Measurements from ENCODE around the gene FASTK.

The FASTK gene

GRCh38 chr7:151065516-151065915 is 15.1 kb downstream of the FASTK start:
- Mint-ChIP-seq H3K9me3 (no peaks in the 10 kb centered on the region), H3K27ac (no peak overlapping the region), H3K4me3 (no peak overlapping the region), H3K27me3 (no peaks in the 10 kb centered on the region), H3K4me1 (ENCODE audit: low read depth) (peaks cover 16% of the 10 kb centered on the region), H3K36me3 (ENCODE audit: low read depth) (peaks cover 95% of the 10 kb centered on the region)
- intact Hi-C loops (cut with micrococcal nuclease) = no loop called here

DNA sequence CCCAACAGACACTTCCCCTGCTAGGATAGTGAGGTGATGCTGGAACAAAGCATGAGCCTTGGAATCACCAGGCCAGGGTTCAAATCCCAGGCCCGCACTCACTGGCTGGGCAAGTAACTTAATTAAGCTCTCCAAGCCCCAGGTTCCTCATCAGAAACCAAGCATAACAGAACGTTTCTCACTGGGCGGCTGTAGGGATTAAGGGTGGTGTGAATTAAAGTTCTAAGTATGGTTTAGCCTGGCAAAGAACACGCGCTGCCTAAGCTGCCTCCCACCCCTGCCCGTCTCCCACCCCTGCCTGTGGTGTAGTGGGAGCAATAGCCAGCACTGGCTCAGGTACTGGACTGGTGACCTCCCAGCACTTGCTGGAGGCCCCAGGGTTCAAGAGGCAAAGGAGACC is 15.6 kb downstream of the FASTK start:
- intact Hi-C loops (cut with micrococcal nuclease) = no loop called here
- Mint-ChIP-seq H3K4me1 (ENCODE audit: low read depth) (peaks cover 22% of the 10 kb centered on the region), H3K36me3 (ENCODE audit: low read depth) (peaks cover 93% of the 10 kb centered on the region), H3K9me3 (no peaks in the 10 kb centered on the region), H3K27ac (no peak overlapping the region), H3K27me3 (no peaks in the 10 kb centered on the region), H3K4me3 (no peak overlapping the region)

DNA sequence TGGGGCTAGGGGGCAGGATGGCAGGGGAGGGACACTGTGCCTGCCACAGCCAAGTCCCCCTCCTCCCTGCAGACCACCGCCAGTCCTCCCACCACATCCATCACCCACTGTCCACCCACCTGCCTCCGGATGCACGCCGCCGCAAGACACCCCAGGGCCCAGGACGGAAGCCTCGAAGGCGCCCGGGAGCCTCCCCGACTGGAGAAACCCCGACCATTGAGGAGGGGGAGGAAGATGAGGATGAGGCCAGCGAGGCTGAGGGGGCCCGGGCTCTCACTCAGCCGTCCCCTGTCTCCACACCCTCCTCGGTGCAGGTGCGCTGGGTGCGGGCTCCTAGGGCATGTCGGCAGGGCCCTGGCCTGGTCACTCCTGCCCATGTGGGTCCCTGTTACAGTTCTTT is 16.2 kb downstream of the FASTK start:
- Mint-ChIP-seq H3K9me3 (no peaks in the 10 kb centered on the region), H3K27me3 (no peaks in the 10 kb centered on the region), H3K4me1 (ENCODE audit: low read depth) (peaks cover 24% of the 10 kb centered on the region), H3K27ac (no peak overlapping the region), H3K36me3 (ENCODE audit: low read depth) (peaks cover 93% of the 10 kb centered on the region), H3K4me3 (no peak overlapping the region)
- intact Hi-C loops (cut with micrococcal nuclease) = no loop called here

DNA sequence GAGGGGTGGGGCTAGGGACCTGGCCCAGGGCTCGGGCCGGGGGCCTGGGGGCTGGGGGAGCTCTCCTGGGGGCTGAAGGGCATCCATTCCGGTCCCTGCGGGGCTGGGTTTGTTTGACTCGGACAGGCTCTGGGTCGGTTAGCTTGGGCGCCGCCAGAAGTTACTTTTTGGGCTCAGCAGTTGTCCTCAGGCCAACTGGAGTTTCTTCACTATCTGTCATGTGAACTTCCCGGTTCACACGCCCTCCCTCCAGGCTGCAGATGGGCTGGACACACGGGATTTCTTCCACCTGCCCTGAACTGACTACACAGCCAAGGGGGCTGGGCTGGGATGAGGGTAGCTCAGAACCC is 17.4 kb downstream of the FASTK start:
- H3K27me3 Mint-ChIP-seq = no peaks in the 10 kb centered on the region
- peaks cover 84% of the 10 kb centered on the region for H3K36me3 Mint-ChIP-seq (ENCODE audit: low read depth)
- peaks cover 36% of the 10 kb centered on the region for H3K4me1 Mint-ChIP-seq (ENCODE audit: low read depth)
- intact Hi-C loops (cut with micrococcal nuclease) = no loop called here
- no peaks in the 10 kb centered on the region for H3K9me3 Mint-ChIP-seq
- no peak overlapping the region for H3K27ac Mint-ChIP-seq
- no peak overlapping the region for H3K4me3 Mint-ChIP-seq

DNA sequence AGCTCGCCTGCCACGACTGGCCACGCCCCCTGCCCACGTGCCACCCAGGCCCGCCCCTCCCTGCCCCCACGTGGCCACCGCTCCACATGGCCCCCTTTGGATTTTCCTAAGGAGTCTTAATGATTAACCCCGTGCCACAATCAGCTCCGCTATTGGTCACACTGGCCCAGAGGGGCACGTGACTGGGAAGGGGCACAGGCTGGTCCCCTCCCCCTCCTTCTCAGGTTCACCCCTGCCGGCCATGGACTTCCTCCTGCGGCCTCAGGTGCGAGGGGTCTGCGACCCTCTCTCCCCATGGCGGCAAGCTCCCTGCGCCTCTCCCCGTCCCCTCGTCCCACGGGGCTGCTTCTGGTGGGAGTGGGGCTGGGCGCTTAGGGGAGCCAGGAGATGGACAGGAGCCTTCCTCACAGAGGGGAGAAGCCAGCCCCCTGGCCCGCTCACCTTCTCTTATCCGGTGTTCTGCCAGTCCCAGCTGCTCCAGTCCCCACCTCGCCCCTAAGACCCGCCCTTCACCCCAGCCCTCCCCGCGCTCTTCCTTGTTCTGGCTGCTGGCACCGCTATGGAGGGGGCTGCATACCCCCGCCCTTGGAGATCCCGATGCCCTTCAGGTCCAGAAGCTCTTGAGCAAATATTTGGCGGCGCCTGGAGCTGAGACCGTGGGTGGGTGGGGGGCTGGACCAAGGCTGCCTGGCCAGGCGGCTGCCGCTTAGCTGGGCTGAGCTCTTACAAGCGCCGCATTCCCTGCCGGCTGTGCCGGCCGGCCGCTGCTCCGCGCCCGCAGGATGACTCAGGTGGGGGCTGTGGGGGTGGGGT is 18.0 kb downstream of the FASTK start:
- intact Hi-C loops (cut with micrococcal nuclease) = no loop called here
- Mint-ChIP-seq H3K27ac (no peak overlapping the region), H3K27me3 (no peaks in the 10 kb centered on the region), H3K9me3 (no peaks in the 10 kb centered on the region), H3K4me3 (no peak overlapping the region), H3K36me3 (ENCODE audit: low read depth) (peaks cover 79% of the 10 kb centered on the region), H3K4me1 (ENCODE audit: low read depth) (peaks cover 37% of the 10 kb centered on the region)

GRCh38 chr7:151062111-151062398 is 18.6 kb downstream of the FASTK start:
- Mint-ChIP-seq H3K36me3 (ENCODE audit: low read depth) (peaks cover 79% of the 10 kb centered on the region), H3K9me3 (no peaks in the 10 kb centered on the region), H3K27ac (peak overlapping the region; percentile 92), H3K27me3 (no peaks in the 10 kb centered on the region), H3K4me1 (ENCODE audit: low read depth) (peaks cover 42% of the 10 kb centered on the region), H3K4me3 (no peak overlapping the region)
- intact Hi-C loops (cut with micrococcal nuclease) = no loop called here

DNA sequence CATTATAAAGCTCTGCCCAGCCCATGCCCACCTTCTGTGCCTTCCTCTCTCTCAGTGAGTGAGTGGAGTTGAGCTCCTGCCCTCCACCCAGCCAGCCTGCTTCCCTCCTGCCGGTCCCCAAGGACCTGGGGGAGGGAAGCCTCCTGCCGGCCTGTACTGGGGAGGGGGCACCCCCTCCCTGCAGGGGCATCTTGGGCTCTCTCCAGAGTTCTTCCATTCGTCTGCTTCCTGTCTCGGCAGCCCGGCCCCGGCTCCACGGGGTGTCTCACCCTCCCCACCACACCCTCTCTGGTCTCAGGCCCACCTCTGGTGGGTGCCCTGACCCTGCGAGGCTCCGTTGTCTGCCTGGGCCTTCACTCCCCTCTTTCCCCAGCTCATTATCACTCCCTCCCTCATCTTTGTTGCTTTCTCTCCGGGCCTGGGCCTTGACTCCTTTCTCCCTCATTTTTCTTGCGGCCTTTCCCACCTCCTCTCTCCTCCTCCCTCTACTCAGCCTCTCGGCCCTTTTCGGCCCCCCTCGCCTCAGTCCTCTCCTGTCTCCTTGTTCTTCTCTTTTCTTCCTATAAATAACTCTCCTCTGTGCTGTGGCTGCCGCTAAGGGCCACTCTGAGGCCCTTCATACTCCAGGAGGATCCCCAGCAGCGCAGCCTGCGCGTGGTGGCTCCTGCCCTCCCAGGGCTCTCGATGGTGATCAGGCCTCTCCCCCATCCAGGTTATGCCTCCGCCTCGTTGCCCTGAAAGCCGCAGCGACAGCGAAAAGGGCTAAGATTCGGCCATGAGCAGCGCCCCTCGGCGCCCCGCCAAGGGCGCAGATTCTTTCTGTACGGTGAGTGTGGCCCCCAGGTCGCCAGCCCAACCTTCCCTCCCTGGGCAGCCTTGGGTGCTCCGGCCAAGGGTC is 19.1 kb downstream of the FASTK start:
- Mint-ChIP-seq H3K9me3 (no peaks in the 10 kb centered on the region), H3K27ac (peak overlapping the region; percentile 92), H3K27me3 (no peaks in the 10 kb centered on the region), H3K4me3 (peak overlapping the region; percentile 91), H3K4me1 (ENCODE audit: low read depth) (peaks cover 48% of the 10 kb centered on the region), H3K36me3 (ENCODE audit: low read depth) (peaks cover 74% of the 10 kb centered on the region)
- intact Hi-C loops (cut with micrococcal nuclease) = no loop called here

GRCh38 chr7:151060416-151061212 is 20.0 kb downstream of the FASTK start:
- Mint-ChIP-seq H3K4me1 (ENCODE audit: low read depth) (peaks cover 52% of the 10 kb centered on the region), H3K27ac (peak overlapping the region; percentile 92)

GRCh38 chr7:151060113-151060415 is 20.5 kb downstream of the FASTK start:
- Mint-ChIP-seq H3K4me1 (ENCODE audit: low read depth) (peaks cover 52% of the 10 kb centered on the region), H3K4me3 (peak overlapping the region; percentile 91), H3K27ac (peak overlapping the region; percentile 92), H3K9me3 (no peaks in the 10 kb centered on the region), H3K36me3 (ENCODE audit: low read depth) (peaks cover 68% of the 10 kb centered on the region), H3K27me3 (no peaks in the 10 kb centered on the region)
- intact Hi-C loops (cut with micrococcal nuclease) = no loop called here

More at GRCh38 chr7:151060416-151061212, 20.0 kb downstream of the FASTK start:
- no peaks in the 10 kb centered on the region for H3K9me3 Mint-ChIP-seq
- no peaks in the 10 kb centered on the region for H3K27me3 Mint-ChIP-seq
- H3K36me3 Mint-ChIP-seq (ENCODE audit: low read depth) = peaks cover 68% of the 10 kb centered on the region
- H3K4me3 Mint-ChIP-seq = peak overlapping the region; percentile 91
- intact Hi-C loops (cut with micrococcal nuclease) = no loop called here

- peaks cover 55% of the 10 kb centered on the region for H3K4me1 Mint-ChIP-seq (ENCODE audit: low read depth)
- intact Hi-C loops (cut with micrococcal nuclease) = loop anchor here (2.0 to 10.0 kb wide), 2 partner anchors 27 to 55 kb away; partner anchors contain the start of gene AGAP3
- H3K36me3 Mint-ChIP-seq (ENCODE audit: low read depth) = peaks cover 68% of the 10 kb centered on the region
- peak within 1 kb of the TSS; percentile 91 for H3K4me3 Mint-ChIP-seq
- H3K27ac Mint-ChIP-seq = peak within 1 kb of the TSS; percentile 92
- no peaks in the 10 kb centered on the region for H3K27me3 Mint-ChIP-seq
- H3K9me3 Mint-ChIP-seq = no peaks in the 10 kb centered on the region
These were observed 21.1 kb downstream of the FASTK start, which contains the start of gene SLC4A2 for GRCh38 chr7:151059367-151060112. TSS of gene SLC4A2 (plus strand) at chr7:151059589. CDS start at chr7:151061988, 2,399 bp downstream.

DNA sequence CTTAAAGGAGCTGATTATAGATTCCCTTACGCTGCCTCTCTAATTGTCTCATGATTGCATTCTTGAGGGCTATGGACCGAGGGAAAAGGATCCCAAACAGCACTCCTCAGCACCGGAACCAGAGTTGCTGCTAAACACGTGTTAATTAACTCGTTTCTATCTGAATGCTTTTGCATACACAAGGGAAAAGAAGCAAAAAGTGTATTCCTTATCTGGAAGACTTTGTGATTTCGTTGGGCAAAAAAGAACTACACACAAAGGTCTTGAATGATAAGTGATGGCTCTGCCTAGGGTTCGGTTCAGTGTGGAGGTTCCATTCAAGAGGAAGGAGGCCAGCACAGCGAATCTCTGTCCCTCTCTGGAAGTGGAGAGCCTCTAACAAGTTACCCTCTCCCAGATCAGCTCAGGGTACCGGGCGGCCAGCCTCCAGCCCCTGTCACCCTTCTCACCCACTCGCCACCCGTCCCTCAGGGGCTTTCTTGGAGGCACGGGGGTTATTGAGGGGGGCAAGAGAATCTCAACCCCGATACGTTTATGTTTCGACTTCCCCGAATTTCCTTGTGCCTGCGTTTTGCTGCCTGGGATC is 21.7 kb downstream of the FASTK start:
- H3K4me3 Mint-ChIP-seq = peak overlapping the region; percentile 91
- peak overlapping the region; percentile 92 for H3K27ac Mint-ChIP-seq
- no peaks in the 10 kb centered on the region for H3K9me3 Mint-ChIP-seq
- H3K36me3 Mint-ChIP-seq (ENCODE audit: low read depth) = peaks cover 68% of the 10 kb centered on the region
- no peaks in the 10 kb centered on the region for H3K27me3 Mint-ChIP-seq
- intact Hi-C loops (cut with micrococcal nuclease) = loop anchor here (1.0 to 10.0 kb wide), 3 partner anchors 28 to 56 kb away; partner anchors contain the start of genes ABCB8 and AGAP3
- peaks cover 61% of the 10 kb centered on the region for H3K4me1 Mint-ChIP-seq (ENCODE audit: low read depth)

GRCh38 chr7:151057989-151058780 is 22.4 kb downstream of the FASTK start:
- intact Hi-C loops (cut with micrococcal nuclease) = loop anchor here (1.0 to 10.0 kb wide), 3 partner anchors 29 to 57 kb away; partner anchors contain the start of genes ABCB8 and AGAP3
- Mint-ChIP-seq H3K27ac (peak overlapping the region; percentile 92), H3K4me3 (peak overlapping the region; percentile 91), H3K27me3 (no peaks in the 10 kb centered on the region), H3K36me3 (ENCODE audit: low read depth) (peaks cover 68% of the 10 kb centered on the region), H3K9me3 (no peaks in the 10 kb centered on the region), H3K4me1 (ENCODE audit: low read depth) (peaks cover 68% of the 10 kb centered on the region)

Measured in dendritic cell treated with granulocyte-macrophage colony-stimulating factor and Interleukin-4, amounts not matched to agents 40 ng/mL and 50 ng/mL, for 4 days (primary cell).